ENCODE measurements around the gene PLCB3. TPM values are rescaled to one million over a fixed set of nuclear protein-coding genes. Genes with fewer than 3 reads are reported as not detected.

Gene PLCB3
- total RNA-seq, 4 donors from 2014 or later = 30.5 to 38.4 (median 37.4) TPM

- intact Hi-C loops (cut with DNase I; ENCODE audit: low total_unique reads) = no loop called here
- WGBS, 2 donors = 1% methylated on average over 53 to 55 of the region's 58 CpGs
- peak in 1 of 3 donors; percentile 11 for TF ChIP-seq CTCF (IDR thresholded peaks at IDR 0.05)
- TF ChIP-seq POLR2A (IDR thresholded peaks at IDR 0.05) = peak in 1 of 2 donors; percentile 72
- DNase-seq (ENCODE audit: low spot score in 2 of 2) = peak; percentile 96 to 99
- H3K4me3 ChIP-seq (ENCODE audit: low read depth, poor library complexity, severe bottlenecking) = peak within 1 kb of the TSS; percentile 59
These were observed 10.7 kb upstream of the PLCB3 start, which contains the start of gene FKBP2 for GRCh38 chr11:64240435-64241240. Gene FKBP2 (plus strand): TSS chr11:64241095. CDS start chr11:64242388, 1,293 bp downstream.

- 1 to 2% methylated on average over 22 to 24 of the region's 24 CpGs for WGBS, 2 donors
- H3K4me3 ChIP-seq (ENCODE audit: low read depth, poor library complexity, severe bottlenecking) = peak overlapping the region; percentile 41
- TF ChIP-seq CTCF (IDR thresholded peaks at IDR 0.05) (no peak), POLR2A (IDR thresholded peaks at IDR 0.05) (no peak)
- intact Hi-C loops (cut with DNase I; ENCODE audit: low total_unique reads) = no loop called here
- peak; percentile 99 to 100 for DNase-seq (ENCODE audit: low spot score in 2 of 2)
These were observed 10.2 kb upstream of the PLCB3 start for GRCh38 chr11:64241241-64241490.

DNA sequence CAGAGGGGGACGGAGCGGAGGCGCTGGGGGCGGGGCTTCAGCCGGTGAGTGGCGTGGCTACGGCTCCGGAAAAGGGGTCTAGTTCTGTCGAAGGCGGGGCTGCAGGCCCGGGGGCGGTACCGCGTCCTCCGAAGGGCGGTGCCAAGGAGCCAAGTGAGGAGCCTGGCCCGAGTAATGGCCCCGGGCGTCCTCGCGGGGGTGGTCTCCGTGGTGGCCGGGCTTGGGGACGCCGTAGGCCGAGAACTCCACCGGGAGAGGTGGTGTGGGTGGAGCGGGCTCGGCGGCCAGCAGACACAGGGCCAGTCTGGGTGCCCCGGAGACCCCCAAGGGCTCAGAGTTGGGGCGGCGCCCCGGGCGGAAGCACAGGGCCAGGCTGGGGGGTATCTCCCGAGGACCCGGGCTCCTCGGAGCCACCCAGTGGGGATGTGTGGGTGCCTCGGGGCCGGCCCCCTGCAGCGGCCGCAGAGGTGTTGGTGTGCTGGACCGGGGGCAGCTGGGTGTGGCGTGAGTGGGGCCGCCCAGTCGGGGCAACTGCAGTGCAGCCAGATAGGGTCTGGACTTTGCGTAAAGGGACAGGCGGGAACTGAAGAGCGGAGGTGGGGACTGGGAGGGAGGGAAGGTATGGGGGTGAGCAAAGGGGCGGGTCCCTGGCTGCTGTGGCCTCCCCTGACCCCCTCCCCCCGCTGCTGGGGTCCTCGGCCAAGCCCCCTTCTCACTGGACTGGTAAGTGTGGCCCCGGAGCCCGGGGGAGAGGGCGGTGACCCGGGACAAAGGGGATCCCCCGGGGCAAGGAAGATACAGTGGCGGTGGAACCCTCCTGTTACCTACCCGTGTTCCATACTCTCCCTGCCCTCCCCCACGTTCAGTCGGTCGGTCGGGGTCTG is 9.6 kb upstream of the PLCB3 start:
- intact Hi-C loops (cut with DNase I; ENCODE audit: low total_unique reads) = no loop called here
- H3K4me3 ChIP-seq (ENCODE audit: low read depth, poor library complexity, severe bottlenecking) = peak overlapping the region; percentile 59
- 0% methylated on average over 44 to 45 of the region's 63 CpGs for WGBS, 2 donors
- TF ChIP-seq POLR2A (IDR thresholded peaks at IDR 0.05) = no peak
- no peak for TF ChIP-seq CTCF (IDR thresholded peaks at IDR 0.05)
- DNase-seq (ENCODE audit: low spot score in 2 of 2) = no peak

GRCh38 chr11:64243236-64243854 is 8.0 kb upstream of the PLCB3 start:
- intact Hi-C loops (cut with DNase I; ENCODE audit: low total_unique reads) = no loop called here
- H3K4me3 ChIP-seq (ENCODE audit: low read depth, poor library complexity, severe bottlenecking) = no peak overlapping the region
- DNase-seq (ENCODE audit: low spot score in 2 of 2) = no peak
- TF ChIP-seq POLR2A (IDR thresholded peaks at IDR 0.05) (no peak), CTCF (IDR thresholded peaks at IDR 0.05) (no peak)
- WGBS, 2 donors = 68 to 73% methylated on average over 8 of the region's 8 CpGs

DNA sequence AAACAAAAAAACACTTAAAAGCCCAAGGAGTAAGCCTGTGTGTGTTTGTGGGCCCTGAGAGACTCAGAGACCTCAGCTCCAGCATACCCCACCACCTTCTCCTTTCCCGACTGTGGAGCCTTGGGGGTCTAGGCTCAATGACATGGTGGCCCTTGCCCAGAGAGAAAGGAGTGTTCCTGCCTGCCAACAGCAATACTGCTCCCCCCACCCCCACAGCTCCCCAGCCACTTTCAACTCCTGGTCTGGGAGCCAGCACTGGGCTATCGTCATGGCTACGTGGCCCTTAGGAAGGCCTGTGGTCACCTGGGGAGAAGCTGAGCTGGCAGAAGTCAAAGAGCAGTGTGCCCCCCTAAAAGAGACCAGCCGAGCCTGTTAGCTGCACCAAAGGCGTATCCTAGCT is 7.2 kb upstream of the PLCB3 start:
- intact Hi-C loops (cut with DNase I; ENCODE audit: low total_unique reads) = no loop called here
- WGBS, 2 donors = 55 to 71% methylated on average over 5 of the region's 5 CpGs
- no peak for DNase-seq (ENCODE audit: low spot score in 2 of 2)
- H3K4me3 ChIP-seq (ENCODE audit: low read depth, poor library complexity, severe bottlenecking) = no peak overlapping the region
- TF ChIP-seq POLR2A (IDR thresholded peaks at IDR 0.05) (no peak), CTCF (IDR thresholded peaks at IDR 0.05) (no peak)
